ENCODE results near the gene SKAP1. TPM values are rescaled to one million over a fixed set of nuclear protein-coding genes. Genes with fewer than 3 reads are reported as not detected.
A peak's percentile ranks its signal among the peaks of the same experiment; 100 is the strongest.

Gene SKAP1
- total and polyA plus RNA-seq, 9 donors = 0.30 to 6.0 (median 2.4) TPM; not detected in 1

- intact Hi-C loops (cut with DNase I) = no loop called here
- Histone ChIP-seq H3K9me3 (peaks cover 0 to 7% of the 10 kb centered on the region in 2 donors), H3K4me1 (ENCODE audit: insufficient read depth) (no peaks in the 10 kb centered on the region), H3K27ac (no peak overlapping the region), H3K4me3 (no peak overlapping the region), H3K36me3 (no peaks in the 10 kb centered on the region), H3K27me3 (no peaks in the 10 kb centered on the region)
- WGBS, 3 donors = 70 to 82% (median 72%) methylated on average over 4 of the region's 4 CpGs
- no peak for TF ChIP-seq POLR2A (IDR thresholded peaks at IDR 0.05)
- TF ChIP-seq CTCF (IDR thresholded peaks at IDR 0.05) = no peak
- TF ChIP-seq EP300 (IDR thresholded peaks at IDR 0.05) = no peak
- DNase-seq = no peak
Measured at GRCh38 chr17:48459070-48459844, 29.2 kb upstream of the SKAP1 start.

GRCh38 chr17:48457080-48457836 lies 27.2 kb upstream of the SKAP1 start:
- Histone ChIP-seq H3K27ac (no peak overlapping the region), H3K36me3 (no peaks in the 10 kb centered on the region), H3K27me3 (no peaks in the 10 kb centered on the region), H3K9me3 (peaks cover 0 to 7% of the 10 kb centered on the region in 2 donors), H3K4me1 (ENCODE audit: insufficient read depth) (no peaks in the 10 kb centered on the region), H3K4me3 (no peak overlapping the region)
- TF ChIP-seq CTCF (IDR thresholded peaks at IDR 0.05) = no peak
- no peak for TF ChIP-seq EP300 (IDR thresholded peaks at IDR 0.05)
- no peak for TF ChIP-seq POLR2A (IDR thresholded peaks at IDR 0.05)
- DNase-seq = peak in 3 of 5 donors; percentile 14 to 34 (median 18)
- intact Hi-C loops (cut with DNase I) = no loop called here
- 10% methylated on average over 22 of the region's 22 CpGs for WGBS, 3 donors

GRCh38 chr17:48456589-48456988 lies 26.6 kb upstream of the SKAP1 start:
- no peak overlapping the region for H3K27ac ChIP-seq
- H3K9me3 ChIP-seq = peaks cover 0 to 7% of the 10 kb centered on the region in 2 donors
- 7 to 17% (median 15%) methylated on average over 5 of the region's 5 CpGs for WGBS, 3 donors
- no peaks in the 10 kb centered on the region for H3K27me3 ChIP-seq
- H3K4me1 ChIP-seq (ENCODE audit: insufficient read depth) = no peaks in the 10 kb centered on the region
- intact Hi-C loops (cut with DNase I) = no loop called here
- DNase-seq = no peak
- no peaks in the 10 kb centered on the region for H3K36me3 ChIP-seq
- no peak for TF ChIP-seq CTCF (IDR thresholded peaks at IDR 0.05)
- no peak overlapping the region for H3K4me3 ChIP-seq

GRCh38 chr17:48455791-48456190 lies 25.8 kb upstream of the SKAP1 start:
- DNase-seq = no peak
- Histone ChIP-seq H3K4me3 (no peak overlapping the region), H3K9me3 (peaks cover 0 to 7% of the 10 kb centered on the region in 2 donors), H3K4me1 (ENCODE audit: insufficient read depth) (no peaks in the 10 kb centered on the region), H3K27me3 (no peaks in the 10 kb centered on the region), H3K36me3 (no peaks in the 10 kb centered on the region), H3K27ac (no peak overlapping the region)
- intact Hi-C loops (cut with DNase I) = no loop called here
- TF ChIP-seq EP300 (IDR thresholded peaks at IDR 0.05) (no peak), POLR2A (IDR thresholded peaks at IDR 0.05) (no peak), CTCF (IDR thresholded peaks at IDR 0.05) (no peak)

Measured in ovary (tissue), 9 donors.